ENCODE results near the gene ABCA10.

DNA sequence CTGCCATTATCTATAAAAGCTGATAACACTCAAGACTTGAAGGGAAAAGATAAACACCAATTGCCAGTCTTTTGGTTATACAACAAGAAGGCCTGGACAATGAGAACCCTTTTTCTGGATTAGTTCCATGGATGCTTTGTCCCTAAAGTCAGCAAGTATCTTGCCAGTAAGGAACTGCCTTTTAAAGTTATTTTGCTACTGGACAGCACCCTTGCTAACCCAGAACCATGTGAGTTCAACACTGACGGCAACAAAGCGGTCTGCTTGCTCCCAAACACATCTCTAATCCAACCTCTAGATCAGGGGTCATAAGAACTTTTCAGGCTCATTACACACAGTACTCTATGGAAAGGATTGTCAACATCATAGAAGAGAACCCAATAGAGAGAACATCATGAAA lies 61.7 kb downstream of the ABCA10 start:
- TF ChIP-seq, protein P1, sequence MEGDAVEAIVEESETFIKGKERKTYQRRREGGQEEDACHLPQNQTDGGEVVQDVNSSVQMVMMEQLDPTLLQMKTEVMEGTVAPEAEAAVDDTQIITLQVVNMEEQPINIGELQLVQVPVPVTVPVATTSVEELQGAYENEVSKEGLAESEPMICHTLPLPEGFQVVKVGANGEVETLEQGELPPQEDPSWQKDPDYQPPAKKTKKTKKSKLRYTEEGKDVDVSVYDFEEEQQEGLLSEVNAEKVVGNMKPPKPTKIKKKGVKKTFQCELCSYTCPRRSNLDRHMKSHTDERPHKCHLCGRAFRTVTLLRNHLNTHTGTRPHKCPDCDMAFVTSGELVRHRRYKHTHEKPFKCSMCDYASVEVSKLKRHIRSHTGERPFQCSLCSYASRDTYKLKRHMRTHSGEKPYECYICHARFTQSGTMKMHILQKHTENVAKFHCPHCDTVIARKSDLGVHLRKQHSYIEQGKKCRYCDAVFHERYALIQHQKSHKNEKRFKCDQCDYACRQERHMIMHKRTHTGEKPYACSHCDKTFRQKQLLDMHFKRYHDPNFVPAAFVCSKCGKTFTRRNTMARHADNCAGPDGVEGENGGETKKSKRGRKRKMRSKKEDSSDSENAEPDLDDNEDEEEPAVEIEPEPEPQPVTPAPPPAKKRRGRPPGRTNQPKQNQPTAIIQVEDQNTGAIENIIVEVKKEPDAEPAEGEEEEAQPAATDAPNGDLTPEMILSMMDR (IDR thresholded peaks at IDR 0.05 in 4 of 5, conservative IDR thresholded peaks at IDR 0.05 in 1 of 5) = no peak
- no peak for TF ChIP-seq POLR2A (IDR thresholded peaks at IDR 0.05)
